ENCODE measurements around the gene TLR5. TPM values are rescaled to one million over a fixed set of nuclear protein-coding genes. Genes with fewer than 3 reads are reported as not detected.

TLR5 gene
- total RNA-seq, 1 donor from 2014 or later, result 0.79 TPM

- TF ChIP-seq CTCF (IDR thresholded peaks at IDR 0.05; ENCODE audit: insufficient read depth, low read length, severe bottlenecking), result no peak
- no peak for DNase-seq (ENCODE audit: low read depth)
- FAIRE-seq, result no peak
- Histone ChIP-seq H3K4me3 (ENCODE audit: low read depth, low read length) (no peak overlapping the region), H3K27me3 (ENCODE audit: control insufficient read depth, insufficient read depth, low read length) (peaks cover 2% of the 10 kb centered on the region), H3K36me3 (ENCODE audit: control insufficient read depth, insufficient read depth, low read length) (no peaks in the 10 kb centered on the region)
These were observed 68.4 kb downstream of the TLR5 start for GRCh38 chr1:223074445-223075300.

- FAIRE-seq (no peak), DNase-seq (ENCODE audit: low read depth) (no peak)
- no peak for TF ChIP-seq CTCF (IDR thresholded peaks at IDR 0.05; ENCODE audit: insufficient read depth, low read length, severe bottlenecking)
- Histone ChIP-seq H3K36me3 (ENCODE audit: control insufficient read depth, insufficient read depth, low read length) (no peaks in the 10 kb centered on the region), H3K4me3 (ENCODE audit: low read depth, low read length) (no peak overlapping the region), H3K27me3 (ENCODE audit: control insufficient read depth, insufficient read depth, low read length) (no peaks in the 10 kb centered on the region)
These were observed 74.0 kb downstream of the TLR5 start for GRCh38 chr1:223068900-223069665.

- no peak for TF ChIP-seq CTCF (IDR thresholded peaks at IDR 0.05; ENCODE audit: insufficient read depth, low read length, severe bottlenecking)
- no peaks in the 10 kb centered on the region for H3K36me3 ChIP-seq (ENCODE audit: control insufficient read depth, insufficient read depth, low read length)
- H3K4me3 ChIP-seq (ENCODE audit: low read depth, low read length), result no peak overlapping the region
- FAIRE-seq (no peak), DNase-seq (ENCODE audit: low read depth) (no peak)
- peaks cover 3% of the 10 kb centered on the region for H3K27me3 ChIP-seq (ENCODE audit: control insufficient read depth, insufficient read depth, low read length)
These were observed 75.1 kb downstream of the TLR5 start for GRCh38 chr1:223067914-223068313.

- Histone ChIP-seq H3K27me3 (ENCODE audit: control insufficient read depth, insufficient read depth, low read length) (peaks cover 3% of the 10 kb centered on the region), H3K4me3 (ENCODE audit: low read depth, low read length) (no peak overlapping the region), H3K36me3 (ENCODE audit: control insufficient read depth, insufficient read depth, low read length) (no peaks in the 10 kb centered on the region)
- DNase-seq (ENCODE audit: low read depth) (no peak), FAIRE-seq (no peak)
- TF ChIP-seq CTCF (IDR thresholded peaks at IDR 0.05; ENCODE audit: insufficient read depth, low read length, severe bottlenecking), result no peak
These were observed 76.6 kb downstream of the TLR5 start for GRCh38 chr1:223066415-223066814.

GRCh38 chr1:223062177-223062576 is 80.9 kb downstream of the TLR5 start:
- H3K4me3 ChIP-seq (ENCODE audit: low read depth, low read length), result no peak overlapping the region
- FAIRE-seq, result no peak
- no peak for TF ChIP-seq CTCF (IDR thresholded peaks at IDR 0.05; ENCODE audit: insufficient read depth, low read length, severe bottlenecking)
- H3K27me3 ChIP-seq (ENCODE audit: control insufficient read depth, insufficient read depth, low read length), result peaks cover 3% of the 10 kb centered on the region
- peak; percentile 41 for DNase-seq (ENCODE audit: low read depth)
- H3K36me3 ChIP-seq (ENCODE audit: control insufficient read depth, insufficient read depth, low read length), result no peaks in the 10 kb centered on the region

Data from bronchial epithelial cell (primary cell).